ENCODE measurements around the gene TMEM40.

DNA sequence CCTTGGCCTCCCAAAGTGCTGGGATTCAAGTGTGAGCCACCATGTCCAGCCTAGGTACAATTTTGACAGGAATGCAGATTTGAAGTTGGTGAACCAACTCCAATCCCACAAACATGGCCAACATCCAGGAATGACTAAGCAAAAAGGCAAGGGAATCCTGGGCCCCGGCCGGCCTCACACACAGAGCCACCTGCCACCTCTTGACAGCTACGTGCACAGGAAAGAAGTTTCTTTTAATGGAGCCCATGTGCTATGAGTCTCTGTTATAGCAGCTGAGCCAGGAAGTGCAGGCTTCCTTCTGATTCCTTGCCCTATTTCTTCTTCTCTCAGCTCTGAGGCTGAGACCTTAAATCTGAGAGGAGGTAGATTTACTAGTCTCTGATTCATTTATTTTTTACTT, 8.8 kb downstream of the TMEM40 start:
- TF ChIP-seq, protein P1, sequence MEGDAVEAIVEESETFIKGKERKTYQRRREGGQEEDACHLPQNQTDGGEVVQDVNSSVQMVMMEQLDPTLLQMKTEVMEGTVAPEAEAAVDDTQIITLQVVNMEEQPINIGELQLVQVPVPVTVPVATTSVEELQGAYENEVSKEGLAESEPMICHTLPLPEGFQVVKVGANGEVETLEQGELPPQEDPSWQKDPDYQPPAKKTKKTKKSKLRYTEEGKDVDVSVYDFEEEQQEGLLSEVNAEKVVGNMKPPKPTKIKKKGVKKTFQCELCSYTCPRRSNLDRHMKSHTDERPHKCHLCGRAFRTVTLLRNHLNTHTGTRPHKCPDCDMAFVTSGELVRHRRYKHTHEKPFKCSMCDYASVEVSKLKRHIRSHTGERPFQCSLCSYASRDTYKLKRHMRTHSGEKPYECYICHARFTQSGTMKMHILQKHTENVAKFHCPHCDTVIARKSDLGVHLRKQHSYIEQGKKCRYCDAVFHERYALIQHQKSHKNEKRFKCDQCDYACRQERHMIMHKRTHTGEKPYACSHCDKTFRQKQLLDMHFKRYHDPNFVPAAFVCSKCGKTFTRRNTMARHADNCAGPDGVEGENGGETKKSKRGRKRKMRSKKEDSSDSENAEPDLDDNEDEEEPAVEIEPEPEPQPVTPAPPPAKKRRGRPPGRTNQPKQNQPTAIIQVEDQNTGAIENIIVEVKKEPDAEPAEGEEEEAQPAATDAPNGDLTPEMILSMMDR (IDR thresholded peaks at IDR 0.05; ENCODE audit: borderline replicate concordance, extremely low read depth, low read length, poor library complexity, severe bottlenecking), result no peak
- TF ChIP-seq EZH2 (IDR thresholded peaks at IDR 0.05; ENCODE audit: borderline replicate concordance, low read depth, low read length, severe bottlenecking), result no peak
